Right lobe of liver (tissue), 4 donors: ENCODE measurements around the gene SACM1L.

Experiments used
- POLR2A ChIP-seq: fragments of 450-650 bp; IDR thresholded peaks from one replicate; pipeline ENCODE4 v1.6.1; 2017; ENCODE audit warnings: antibody characterized with exemption, mild to moderate bottlenecking
- TF ChIP-seq, protein P1 (sequence below), 4 donors: fragments of 200-600 bp in 3 of 4; fragments of 450-650 bp in 1 of 4; IDR thresholded peaks; one replicate each; pipeline versions ENCODE4 v1.5.1 to v1.8.0; 2016 to 2022; ENCODE audit warnings: antibody characterized with exemption in 4 of 4, mild to moderate bottlenecking in 2 of 4
- donor health status: DM: no; HTN: no; CAD: no.
- donor health status: DM: no; HTN: no; CAD: no.
- donor health status: DM: no; HTN: yes; CAD: no.

DNA sequence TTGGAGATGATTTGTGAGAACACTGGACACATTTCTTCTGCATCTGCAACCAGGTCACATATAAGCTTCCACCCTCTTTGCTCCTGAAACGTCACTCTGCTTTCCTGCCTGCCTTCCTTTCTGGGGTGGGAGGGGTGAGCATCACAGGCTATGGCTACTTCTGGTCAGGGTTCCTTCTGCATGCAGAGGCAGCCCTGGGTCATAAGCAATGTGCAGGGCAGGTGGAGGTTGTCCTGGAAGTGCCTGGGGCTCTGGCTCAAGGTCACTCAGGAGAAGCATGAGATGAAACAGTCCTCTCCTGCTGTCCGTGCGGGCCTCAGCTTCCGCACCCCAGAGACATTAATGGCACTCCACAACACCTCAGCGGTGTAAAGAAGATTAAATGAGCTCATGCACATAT, 92.1 kb downstream of the SACM1L start:
- TF ChIP-seq, protein P1, sequence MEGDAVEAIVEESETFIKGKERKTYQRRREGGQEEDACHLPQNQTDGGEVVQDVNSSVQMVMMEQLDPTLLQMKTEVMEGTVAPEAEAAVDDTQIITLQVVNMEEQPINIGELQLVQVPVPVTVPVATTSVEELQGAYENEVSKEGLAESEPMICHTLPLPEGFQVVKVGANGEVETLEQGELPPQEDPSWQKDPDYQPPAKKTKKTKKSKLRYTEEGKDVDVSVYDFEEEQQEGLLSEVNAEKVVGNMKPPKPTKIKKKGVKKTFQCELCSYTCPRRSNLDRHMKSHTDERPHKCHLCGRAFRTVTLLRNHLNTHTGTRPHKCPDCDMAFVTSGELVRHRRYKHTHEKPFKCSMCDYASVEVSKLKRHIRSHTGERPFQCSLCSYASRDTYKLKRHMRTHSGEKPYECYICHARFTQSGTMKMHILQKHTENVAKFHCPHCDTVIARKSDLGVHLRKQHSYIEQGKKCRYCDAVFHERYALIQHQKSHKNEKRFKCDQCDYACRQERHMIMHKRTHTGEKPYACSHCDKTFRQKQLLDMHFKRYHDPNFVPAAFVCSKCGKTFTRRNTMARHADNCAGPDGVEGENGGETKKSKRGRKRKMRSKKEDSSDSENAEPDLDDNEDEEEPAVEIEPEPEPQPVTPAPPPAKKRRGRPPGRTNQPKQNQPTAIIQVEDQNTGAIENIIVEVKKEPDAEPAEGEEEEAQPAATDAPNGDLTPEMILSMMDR (IDR thresholded peaks at IDR 0.05) = no peak
- TF ChIP-seq POLR2A = no peak
